Ecto neural progenitor cell (in vitro differentiated cells): ENCODE measurements around the gene UCHL5.

Source experiments
- DNase-seq: peaks from one replicate; pipeline ENCODE4 v3.0.0-alpha.2; 2018; ENCODE audit warnings: low spot score

UCHL5 gene

GRCh38 chr1:193059282-193060114, at the start of gene UCHL5, which contains the start of gene RO60:
TSS of gene UCHL5 (minus strand) at chr1:193059360. CDS start at chr1:193059260, 100 bp downstream.
TSS of gene RO60 (plus strand) at chr1:193059612. CDS start at chr1:193069055, 9,443 bp downstream.
- peak; percentile 96 for DNase-seq

- no peak for DNase-seq
These were observed 49.3 kb upstream of the UCHL5 start for GRCh38 chr1:193108471-193108870.

GRCh38 chr1:193105821-193106177, 46.6 kb upstream of the UCHL5 start:
- no peak for DNase-seq

GRCh38 chr1:193104907-193105820, 46.0 kb upstream of the UCHL5 start, which contains the start of gene GLRX2:
TSS of gene GLRX2 (minus strand) at chr1:193105414. CDS start at chr1:193105382, 32 bp downstream.
- DNase-seq = peak; percentile 94

- DNase-seq = peak; percentile 60
These were observed 45.3 kb upstream of the UCHL5 start for GRCh38 chr1:193104502-193104906.

- no peak for DNase-seq
These were observed 44.8 kb upstream of the UCHL5 start for GRCh38 chr1:193103759-193104501.

GRCh38 chr1:193102662-193103061, 43.5 kb upstream of the UCHL5 start:
- DNase-seq = no peak

GRCh38 chr1:193094112-193094511, 35.0 kb upstream of the UCHL5 start:
- DNase-seq = no peak

- no peak for DNase-seq
These were observed 31.7 kb upstream of the UCHL5 start for GRCh38 chr1:193090865-193091264.

- no peak for DNase-seq
These were observed 28.7 kb upstream of the UCHL5 start for GRCh38 chr1:193087893-193088292.

- DNase-seq = no peak
These were observed 27.2 kb upstream of the UCHL5 start for GRCh38 chr1:193086342-193086741.

- no peak for DNase-seq
These were observed 26.1 kb upstream of the UCHL5 start for GRCh38 chr1:193085263-193085662.

GRCh38 chr1:193083365-193084088, 24.4 kb upstream of the UCHL5 start:
- DNase-seq = no peak

GRCh38 chr1:193079187-193079586, 20.0 kb upstream of the UCHL5 start:
- DNase-seq = no peak

- DNase-seq = no peak
These were observed 18.8 kb upstream of the UCHL5 start for GRCh38 chr1:193077991-193078390.

GRCh38 chr1:193070942-193071341, 11.8 kb upstream of the UCHL5 start:
- DNase-seq = no peak

- DNase-seq = no peak
These were observed 11.2 kb upstream of the UCHL5 start for GRCh38 chr1:193070386-193070753.

GRCh38 chr1:193069748-193070385, 10.7 kb upstream of the UCHL5 start:
- DNase-seq = no peak

- no peak for DNase-seq
These were observed 8.9 kb upstream of the UCHL5 start for GRCh38 chr1:193068013-193068412.

GRCh38 chr1:193066606-193067005, 7.4 kb upstream of the UCHL5 start:
- no peak for DNase-seq

- no peak for DNase-seq
These were observed 6.8 kb upstream of the UCHL5 start for GRCh38 chr1:193065954-193066353.
